ENCODE data around the gene KCNK4. TPM values are rescaled to one million over a fixed set of nuclear protein-coding genes. Genes with fewer than 3 reads are reported as not detected.
A peak's percentile ranks its signal among the peaks of the same experiment; 100 is the strongest.

The KCNK4 gene
- total and polyA plus RNA-seq, 2 of the 13 experiments (the other 11 are each of a cell fraction or from before 2014, with no cell fraction given) = not detected

DNA sequence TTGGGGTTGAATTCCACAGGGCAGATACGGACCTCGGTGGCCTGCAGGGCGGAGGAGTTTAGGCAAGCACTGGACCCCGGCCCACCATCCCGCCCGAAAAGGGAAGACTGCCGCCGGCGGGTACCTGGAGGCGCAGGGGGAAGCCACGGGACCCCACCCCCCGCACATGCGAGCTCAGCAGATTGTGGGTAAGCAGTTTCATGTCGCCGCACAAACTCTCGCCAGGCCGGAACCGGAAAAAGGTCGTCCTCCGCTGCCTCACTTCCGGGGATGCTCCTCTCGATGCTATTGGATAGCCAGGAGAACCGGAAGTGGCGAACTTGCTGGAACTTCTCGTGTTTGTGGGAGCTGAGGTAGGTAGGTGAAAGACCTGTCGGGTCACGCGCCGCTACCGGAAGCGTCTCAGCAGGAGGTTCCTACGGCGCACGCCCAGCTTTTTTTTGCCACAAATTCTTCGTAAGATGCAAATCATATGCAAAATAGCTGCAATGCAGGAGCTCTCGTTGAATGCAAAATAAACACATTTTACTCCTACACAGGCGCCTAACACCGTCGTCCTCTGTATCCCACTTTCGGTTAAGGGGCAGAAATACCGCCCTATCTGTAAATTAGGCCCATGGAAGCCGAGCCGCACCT is 26.3 kb downstream of the KCNK4 start, which contains the start of gene TRMT112 (continued):
- no peak for TF ChIP-seq CENPT (CRISPR knock-in tag; IDR thresholded peaks at IDR 0.05; ENCODE audit: low read depth)
- peak; percentile 81; the same call in 1 of the 2 replicates for TF ChIP-seq ZNF225 (CRISPR knock-in tag; IDR thresholded peaks at IDR 0.05)
- TF ChIP-seq FOXC1 (CRISPR knock-in tag; IDR thresholded peaks at IDR 0.05; ENCODE audit: borderline replicate concordance) = no peak
- 0 out of 2 replicates have a peak, but pooled peaks have one; percentile 70 for TF ChIP-seq ZNF441 (CRISPR knock-in tag; IDR thresholded peaks at IDR 0.05; ENCODE audit: borderline replicate concordance)
- TF ChIP-seq SATB2 (CRISPR knock-in tag; IDR thresholded peaks at IDR 0.05) = no peak
- TF ChIP-seq REPIN1 (CRISPR knock-in tag; IDR thresholded peaks at IDR 0.05; ENCODE audit: borderline replicate concordance, low read depth) = peak; percentile 78
- TF ChIP-seq NRL (CRISPR knock-in tag; IDR thresholded peaks at IDR 0.05; ENCODE audit: borderline replicate concordance) = no peak
- peak; percentile 37; the same call in 1 of the 2 replicates for TF ChIP-seq ZBTB38 (CRISPR knock-in tag; IDR thresholded peaks at IDR 0.05)
- no peak for TF ChIP-seq SRSF1 (optimal IDR thresholded peaks at IDR 0.05; ENCODE audit: low read depth, low read length)
- TF ChIP-seq HDAC2 (CRISPR knock-in tag; IDR thresholded peaks at IDR 0.05) = peak; percentile 51; the same call in 1 of the 2 replicates
- no peak for TF ChIP-seq KLF11 (CRISPR knock-in tag; IDR thresholded peaks at IDR 0.05)
- TF ChIP-seq JUN (CRISPR knock-in tag; IDR thresholded peaks at IDR 0.05) = no peak
- no peak for TF ChIP-seq ZKSCAN8 (CRISPR knock-in tag; IDR thresholded peaks at IDR 0.05; ENCODE audit: borderline replicate concordance)
- TF ChIP-seq, protein P1, sequence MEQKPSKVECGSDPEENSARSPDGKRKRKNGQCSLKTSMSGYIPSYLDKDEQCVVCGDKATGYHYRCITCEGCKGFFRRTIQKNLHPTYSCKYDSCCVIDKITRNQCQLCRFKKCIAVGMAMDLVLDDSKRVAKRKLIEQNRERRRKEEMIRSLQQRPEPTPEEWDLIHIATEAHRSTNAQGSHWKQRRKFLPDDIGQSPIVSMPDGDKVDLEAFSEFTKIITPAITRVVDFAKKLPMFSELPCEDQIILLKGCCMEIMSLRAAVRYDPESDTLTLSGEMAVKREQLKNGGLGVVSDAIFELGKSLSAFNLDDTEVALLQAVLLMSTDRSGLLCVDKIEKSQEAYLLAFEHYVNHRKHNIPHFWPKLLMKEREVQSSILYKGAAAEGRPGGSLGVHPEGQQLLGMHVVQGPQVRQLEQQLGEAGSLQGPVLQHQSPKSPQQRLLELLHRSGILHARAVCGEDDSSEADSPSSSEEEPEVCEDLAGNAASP (CRISPR knock-in tag; IDR thresholded peaks at IDR 0.05; ENCODE audit: borderline replicate concordance) = no peak
- no peak for TF ChIP-seq PHF5A (CRISPR knock-in tag; IDR thresholded peaks at IDR 0.05; ENCODE audit: low read depth, unreplicated experiment)
- TF ChIP-seq ZFYVE20 (CRISPR knock-in tag; IDR thresholded peaks at IDR 0.05; ENCODE audit: borderline replicate concordance, low read depth) = no peak
- TF ChIP-seq ZNF709 (CRISPR knock-in tag; IDR thresholded peaks at IDR 0.05) = peak; percentile 58; the same call in 1 of the 2 replicates
- peak; percentile 70 for TF ChIP-seq AGO1 (IDR thresholded peaks at IDR 0.05; ENCODE audit: low read depth, low read length, poor library complexity, severe bottlenecking)
- TF ChIP-seq GPN1 (CRISPR knock-in tag; IDR thresholded peaks at IDR 0.05; ENCODE audit: borderline replicate concordance) = no peak
- no peak for TF ChIP-seq ZNF383 (CRISPR knock-in tag; IDR thresholded peaks at IDR 0.05; ENCODE audit: borderline replicate concordance)
- TF ChIP-seq FOXP1 (IDR thresholded peaks at IDR 0.05) = no peak
- no peak for TF ChIP-seq FOXP1 (CRISPR knock-in tag; IDR thresholded peaks at IDR 0.05)
- TF ChIP-seq PAF1 (CRISPR knock-in tag; IDR thresholded peaks at IDR 0.05) = no peak
- TF ChIP-seq, protein P2, sequence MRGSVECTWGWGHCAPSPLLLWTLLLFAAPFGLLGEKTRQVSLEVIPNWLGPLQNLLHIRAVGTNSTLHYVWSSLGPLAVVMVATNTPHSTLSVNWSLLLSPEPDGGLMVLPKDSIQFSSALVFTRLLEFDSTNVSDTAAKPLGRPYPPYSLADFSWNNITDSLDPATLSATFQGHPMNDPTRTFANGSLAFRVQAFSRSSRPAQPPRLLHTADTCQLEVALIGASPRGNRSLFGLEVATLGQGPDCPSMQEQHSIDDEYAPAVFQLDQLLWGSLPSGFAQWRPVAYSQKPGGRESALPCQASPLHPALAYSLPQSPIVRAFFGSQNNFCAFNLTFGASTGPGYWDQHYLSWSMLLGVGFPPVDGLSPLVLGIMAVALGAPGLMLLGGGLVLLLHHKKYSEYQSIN (CRISPR knock-in tag; IDR thresholded peaks at IDR 0.05; ENCODE audit: borderline replicate concordance) = no peak

All from HepG2 (cell line).